ENCODE data around the gene WDR44. TPM values are rescaled to one million over a fixed set of nuclear protein-coding genes. Genes with fewer than 3 reads are reported as not detected.

WDR44 gene
- total RNA-seq, 1 donor from 2014 or later = 13.7 TPM

DNA sequence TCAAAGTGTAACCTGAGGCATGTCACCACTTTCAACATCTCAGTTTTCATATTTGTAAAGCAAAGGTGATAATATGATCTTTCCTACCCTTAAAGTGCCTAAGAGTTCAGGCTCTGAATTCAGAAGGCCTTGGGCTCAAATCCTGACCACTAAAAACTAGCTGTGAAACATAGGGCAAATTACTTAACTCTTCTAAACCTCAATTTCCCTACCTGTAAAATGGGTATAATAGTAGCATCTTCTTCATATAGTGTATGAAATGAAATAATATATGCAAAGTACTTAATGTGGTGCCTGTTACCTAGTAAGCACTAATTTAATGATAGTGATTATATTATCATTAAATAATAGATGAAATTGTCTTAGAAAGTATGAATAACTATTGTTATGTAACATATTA lies 7.0 kb upstream of the WDR44 start:
- no peak for DNase-seq (ENCODE audit: low read depth)
- H3K4me3 ChIP-seq (ENCODE audit: low read depth, low read length) = no peak overlapping the region
- no peak for TF ChIP-seq CTCF (conservative IDR thresholded peaks at IDR 0.05; ENCODE audit: low read depth, low read length)

- DNase-seq (ENCODE audit: low read depth) = no peak
- no peak for TF ChIP-seq CTCF (conservative IDR thresholded peaks at IDR 0.05; ENCODE audit: low read depth, low read length)
- peak overlapping the region; percentile 62 for H3K4me3 ChIP-seq (ENCODE audit: low read depth, low read length)
These were observed 852 bp upstream of the WDR44 start for GRCh38 chrX:118345045-118345463.

GRCh38 chrX:118346258-118347094 lies 570 bp downstream of the WDR44 start:
- DNase-seq (ENCODE audit: low read depth) = no peak
- TF ChIP-seq CTCF (conservative IDR thresholded peaks at IDR 0.05; ENCODE audit: low read depth, low read length) = no peak

GRCh38 chrX:118347131-118347530 lies 1.2 kb downstream of the WDR44 start:
- H3K4me3 ChIP-seq (ENCODE audit: low read depth, low read length) = peak overlapping the region; percentile 87
- TF ChIP-seq CTCF (conservative IDR thresholded peaks at IDR 0.05; ENCODE audit: low read depth, low read length) = no peak
- DNase-seq (ENCODE audit: low read depth) = no peak

More at GRCh38 chrX:118346258-118347094, 570 bp downstream of the WDR44 start:
- H3K4me3 ChIP-seq (ENCODE audit: low read depth, low read length) = peak overlapping the region; percentile 87

- peak overlapping the region; percentile 87 for H3K4me3 ChIP-seq (ENCODE audit: low read depth, low read length)
- DNase-seq (ENCODE audit: low read depth) = no peak
- no peak for TF ChIP-seq CTCF (conservative IDR thresholded peaks at IDR 0.05; ENCODE audit: low read depth, low read length)
These were observed 1.8 kb downstream of the WDR44 start for GRCh38 chrX:118347736-118348135.

DNA sequence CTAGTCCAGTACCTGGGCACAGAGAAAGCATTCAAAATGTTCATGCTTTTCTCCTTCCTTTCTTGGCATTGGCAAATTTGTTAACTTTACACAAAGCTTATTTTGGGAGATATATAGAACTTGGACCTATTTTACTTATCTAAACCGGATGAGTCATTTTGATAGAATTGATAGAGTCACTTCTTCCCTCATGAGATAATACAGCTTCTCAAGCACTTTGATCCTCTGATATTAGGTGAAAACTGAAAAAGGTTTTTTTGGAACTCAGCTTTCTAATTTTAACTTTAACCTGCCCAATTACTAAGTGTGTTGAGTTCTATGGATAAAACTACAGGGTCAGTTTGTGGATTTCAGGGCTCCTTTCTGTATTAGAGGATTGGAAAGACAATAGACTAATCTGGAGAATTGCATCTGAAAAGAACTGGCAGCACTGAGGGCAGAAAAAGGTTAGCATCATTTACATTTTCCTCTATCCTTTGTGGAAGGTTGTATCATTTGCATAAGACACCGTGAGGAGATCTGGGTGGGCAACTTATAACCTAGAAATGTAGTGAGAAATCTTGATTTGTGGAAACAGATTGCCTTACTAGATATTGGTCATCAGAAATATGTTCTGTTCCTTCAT lies 2.4 kb downstream of the WDR44 start:
- H3K4me3 ChIP-seq (ENCODE audit: low read depth, low read length) = peak overlapping the region; percentile 87
- DNase-seq (ENCODE audit: low read depth) = no peak
- no peak for TF ChIP-seq CTCF (conservative IDR thresholded peaks at IDR 0.05; ENCODE audit: low read depth, low read length)

Measured in epithelial cell of proximal tubule (primary cell).